Neuron (in vitro differentiated cells): ENCODE data around the gene NOXA1.

Experiments used
- H2AFZ ChIP-seq: one replicate; pipeline ENCODE4 v1.6.1; 2013; ENCODE audit warnings: low read depth, mild to moderate bottlenecking, inconsistent platforms, low read length, moderate library complexity
- H3K27me3 ChIP-seq: one replicate; pipeline ENCODE4 v1.6.1; 2013; ENCODE audit warnings: low read length; ENCODE audit not compliant: insufficient read depth
- H3K36me3 ChIP-seq: one replicate; pipeline ENCODE4 v1.6.1; 2013; ENCODE audit warnings: low read length; ENCODE audit not compliant: insufficient read depth
- H3K4me1 ChIP-seq: one replicate; pipeline ENCODE4 v1.6.1; 2013; ENCODE audit warnings: low read length; ENCODE audit not compliant: insufficient read depth
- H3K4me3 ChIP-seq: 2 replicates; pipeline ENCODE4 v1.5.1; 2013; ENCODE audit warnings: mild to moderate bottlenecking, low read length, moderate library complexity
- H3K9me3 ChIP-seq: one replicate; pipeline ENCODE4 v1.6.1; 2013; ENCODE audit warnings: low read length

The NOXA1 gene

GRCh38 chr9:137415451-137415850 lies 7.7 kb upstream of the NOXA1 start:
- Histone ChIP-seq H3K36me3 (no peaks in the 10 kb centered on the region), H3K4me1 (peaks cover 2% of the 10 kb centered on the region)

GRCh38 chr9:137416006-137416562 lies 7.1 kb upstream of the NOXA1 start:
- Histone ChIP-seq H2AFZ (no peak overlapping the region), H3K36me3 (no peaks in the 10 kb centered on the region), H3K27me3 (no peaks in the 10 kb centered on the region), H3K4me3 (no peak overlapping the region), H3K4me1 (peaks cover 2% of the 10 kb centered on the region), H3K9me3 (peaks cover 4% of the 10 kb centered on the region)

More at GRCh38 chr9:137415451-137415850, 7.7 kb upstream of the NOXA1 start:
- Histone ChIP-seq H3K27me3 (no peaks in the 10 kb centered on the region), H3K4me3 (no peak overlapping the region), H3K9me3 (peaks cover 4% of the 10 kb centered on the region), H2AFZ (no peak overlapping the region)

DNA sequence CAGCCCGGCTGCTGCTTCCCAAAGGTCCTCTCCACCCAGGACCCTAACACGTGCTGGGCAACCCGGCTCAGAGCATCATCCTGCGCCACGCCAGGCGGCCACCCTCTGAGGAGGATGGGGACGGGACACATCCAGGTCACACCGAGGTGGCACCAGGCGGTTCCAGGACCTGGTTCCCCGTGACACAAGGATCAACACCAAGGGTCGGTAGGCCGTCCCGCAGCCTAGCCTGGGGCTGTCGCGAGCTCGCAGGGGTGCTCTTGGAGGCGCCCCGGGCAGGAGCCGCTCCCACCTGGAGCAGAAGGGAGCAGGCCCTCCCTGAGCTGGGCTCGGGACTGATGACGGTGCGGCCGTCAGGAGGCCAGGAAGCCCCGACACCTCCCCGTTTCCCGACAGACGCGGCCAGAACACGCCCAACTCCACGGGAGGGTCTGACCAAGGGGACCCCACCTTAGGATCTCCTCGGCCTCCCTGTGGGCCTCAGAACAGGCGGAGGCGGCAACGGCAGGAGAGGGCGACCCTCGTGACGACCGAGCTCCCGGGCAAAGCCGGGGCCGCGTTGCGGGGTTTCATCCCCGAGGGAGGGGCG lies 6.5 kb upstream of the NOXA1 start:
- peaks cover 4% of the 10 kb centered on the region for H3K9me3 ChIP-seq
- H3K36me3 ChIP-seq = no peaks in the 10 kb centered on the region
- peaks cover 6% of the 10 kb centered on the region for H3K4me1 ChIP-seq
- no peak overlapping the region for H3K4me3 ChIP-seq
- H3K27me3 ChIP-seq = no peaks in the 10 kb centered on the region
- no peak overlapping the region for H2AFZ ChIP-seq

DNA sequence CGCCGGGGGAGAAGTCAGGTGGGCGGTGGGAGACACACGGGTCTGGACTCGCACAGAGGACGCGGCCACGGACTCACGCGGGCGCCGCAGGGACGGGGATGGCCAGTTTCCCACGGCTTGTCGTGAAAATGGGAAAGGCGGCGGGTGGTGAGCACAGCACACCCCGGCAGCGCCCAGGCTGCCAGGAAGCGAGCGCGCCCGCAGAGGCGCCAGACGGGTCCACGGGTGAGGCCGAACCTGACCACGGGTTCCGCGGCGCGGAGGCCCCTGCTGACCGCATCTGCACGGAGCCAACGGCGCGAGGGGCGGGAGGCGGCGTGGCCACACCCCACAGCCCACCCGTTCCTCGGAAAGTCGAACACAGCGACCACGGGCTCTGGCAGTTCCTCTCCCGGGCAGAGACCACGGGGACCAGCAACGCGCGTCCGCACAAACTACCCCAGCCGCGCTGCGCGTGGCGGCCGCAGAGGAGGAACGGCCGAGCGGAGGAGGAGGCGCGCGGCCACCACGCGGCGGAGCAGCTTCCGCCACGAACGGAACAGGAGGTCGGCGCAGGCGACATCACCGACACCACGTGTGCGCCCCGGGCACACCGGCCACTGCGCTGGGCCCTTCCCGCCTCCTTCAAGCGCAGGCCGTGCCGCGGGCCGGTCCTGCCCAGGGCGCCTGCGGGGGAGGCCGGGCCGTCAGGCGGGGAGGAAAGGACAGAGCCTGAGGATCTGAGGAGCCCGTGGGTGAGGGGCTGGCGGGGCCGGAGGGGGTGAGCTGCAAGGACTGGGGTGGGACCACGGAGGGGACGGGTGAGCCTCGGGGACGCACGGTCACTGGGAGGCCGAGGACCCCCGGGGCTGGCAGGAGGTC lies 5.8 kb upstream of the NOXA1 start:
- Histone ChIP-seq H3K9me3 (peaks cover 4% of the 10 kb centered on the region), H3K4me3 (no peak overlapping the region), H3K36me3 (no peaks in the 10 kb centered on the region), H3K4me1 (peaks cover 12% of the 10 kb centered on the region), H3K27me3 (no peaks in the 10 kb centered on the region), H2AFZ (no peak overlapping the region)

DNA sequence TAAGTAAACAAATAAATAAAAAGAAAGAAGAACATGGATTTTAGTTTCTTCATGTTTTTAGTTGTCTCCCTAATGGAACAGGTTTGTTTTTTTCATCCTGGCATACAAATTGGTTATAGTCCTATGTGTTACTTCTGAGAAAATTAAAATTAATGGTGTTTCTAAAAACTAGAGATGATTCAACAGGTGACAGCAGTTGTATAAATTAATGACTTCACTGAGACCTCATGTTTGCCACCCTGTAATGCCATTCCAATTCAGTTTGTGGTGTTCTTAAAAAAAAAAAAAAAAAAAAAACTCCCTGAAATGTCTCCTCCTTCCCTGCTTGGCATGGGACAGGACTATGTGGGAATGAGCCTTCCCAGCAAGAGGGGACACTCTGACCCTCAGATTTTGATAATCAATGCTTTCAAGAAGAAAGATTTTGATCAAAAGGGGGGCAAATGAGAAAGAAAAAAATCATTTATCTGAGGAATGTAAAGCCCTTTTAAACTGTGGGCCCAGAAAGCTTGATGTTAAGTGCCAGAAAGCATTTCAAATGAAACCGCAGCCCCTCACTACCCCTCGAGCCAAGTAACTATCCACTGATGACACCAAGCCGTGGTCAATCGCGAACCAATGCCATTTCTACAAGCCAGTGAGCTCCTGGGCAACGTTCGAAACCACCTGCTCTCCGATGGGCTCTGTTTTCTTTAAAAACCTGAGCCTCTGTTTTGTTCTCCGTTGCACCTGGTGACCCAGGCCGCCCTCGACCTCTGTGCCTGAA lies 1.2 kb upstream of the NOXA1 start:
- Histone ChIP-seq H3K36me3 (no peaks in the 10 kb centered on the region), H3K4me3 (peak overlapping the region; percentile 66)

GRCh38 chr9:137423514-137424291 lies 510 bp downstream of the NOXA1 start:
- no peaks in the 10 kb centered on the region for H3K36me3 ChIP-seq
- no peaks in the 10 kb centered on the region for H3K9me3 ChIP-seq
- peak overlapping the region; percentile 62 for H2AFZ ChIP-seq
- no peaks in the 10 kb centered on the region for H3K27me3 ChIP-seq
- peak overlapping the region; percentile 17 for H3K4me3 ChIP-seq
- H3K4me1 ChIP-seq = peaks cover 11% of the 10 kb centered on the region

More for the DNA sequence above, 1.2 kb upstream of the NOXA1 start:
- Histone ChIP-seq H3K4me1 (peaks cover 11% of the 10 kb centered on the region), H3K27me3 (no peaks in the 10 kb centered on the region), H2AFZ (peak overlapping the region; percentile 95), H3K9me3 (peaks cover 2% of the 10 kb centered on the region)

DNA sequence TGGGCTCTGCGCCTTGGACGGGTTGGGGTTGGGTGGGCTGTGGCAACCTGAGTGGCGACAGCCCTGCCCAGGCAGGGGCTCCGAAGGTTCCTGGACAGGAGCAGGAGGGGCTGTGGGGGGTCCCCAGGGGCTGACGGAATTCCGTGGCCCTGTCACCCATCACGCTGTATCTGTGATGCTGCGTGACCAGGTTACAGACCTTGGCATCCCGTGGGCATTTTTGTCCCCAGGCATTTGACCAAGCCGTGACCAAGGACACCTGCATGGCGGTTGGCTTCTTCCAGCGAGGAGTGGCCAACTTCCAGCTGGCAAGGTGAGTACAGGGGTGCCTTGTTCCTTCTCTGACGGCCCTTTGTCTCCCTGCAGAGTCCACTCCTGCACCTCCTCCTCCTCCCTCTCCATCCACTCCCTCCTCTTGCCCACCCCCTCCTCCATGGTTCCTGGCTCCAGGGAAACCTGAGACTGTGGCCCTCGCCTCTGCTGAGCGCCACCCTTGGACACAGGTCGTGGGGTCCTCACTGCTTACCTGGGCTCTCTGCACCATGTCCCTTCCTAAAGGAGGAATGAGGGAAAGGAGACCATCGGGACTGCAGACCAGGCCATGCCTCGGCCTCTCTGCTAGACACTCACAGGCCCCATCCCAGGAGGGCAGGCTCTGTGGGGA lies 3.0 kb downstream of the NOXA1 start:
- Histone ChIP-seq H3K36me3 (no peaks in the 10 kb centered on the region), H3K4me3 (no peak overlapping the region), H3K4me1 (peaks cover 11% of the 10 kb centered on the region), H2AFZ (no peak overlapping the region), H3K27me3 (no peaks in the 10 kb centered on the region), H3K9me3 (no peaks in the 10 kb centered on the region)

GRCh38 chr9:137427454-137428310 lies 4.5 kb downstream of the NOXA1 start:
- Histone ChIP-seq H3K4me1 (no peaks in the 10 kb centered on the region), H3K9me3 (no peaks in the 10 kb centered on the region), H3K36me3 (no peaks in the 10 kb centered on the region), H3K27me3 (no peaks in the 10 kb centered on the region), H2AFZ (no peak overlapping the region), H3K4me3 (no peak overlapping the region)

DNA sequence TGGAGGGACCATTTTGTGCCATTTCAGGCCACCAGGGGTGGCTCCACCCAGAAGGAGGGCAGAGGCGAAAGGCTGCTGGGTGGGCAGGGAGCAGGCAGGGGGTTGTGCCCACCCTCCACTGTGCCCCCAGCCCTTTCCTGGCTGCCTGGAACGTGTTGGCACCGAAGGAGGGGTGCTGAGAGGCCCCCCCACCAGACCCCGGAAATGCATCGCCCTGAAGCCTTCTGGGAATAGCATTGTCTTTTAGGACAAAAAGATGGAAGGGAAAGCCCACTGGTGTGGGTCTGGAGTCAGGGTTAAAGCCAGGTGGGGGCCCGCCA lies 5.1 kb downstream of the NOXA1 start:
- Histone ChIP-seq H3K27me3 (peaks cover 1% of the 10 kb centered on the region), H3K4me1 (no peaks in the 10 kb centered on the region)

GRCh38 chr9:137428841-137429545 lies 5.8 kb downstream of the NOXA1 start:
- H2AFZ ChIP-seq = no peak overlapping the region
- H3K36me3 ChIP-seq = no peaks in the 10 kb centered on the region
- H3K9me3 ChIP-seq = no peaks in the 10 kb centered on the region
- no peaks in the 10 kb centered on the region for H3K4me1 ChIP-seq
- H3K4me3 ChIP-seq = no peak overlapping the region
- peaks cover 3% of the 10 kb centered on the region for H3K27me3 ChIP-seq

More for the DNA sequence above, 5.1 kb downstream of the NOXA1 start:
- H3K36me3 ChIP-seq = no peaks in the 10 kb centered on the region
- H3K4me3 ChIP-seq = no peak overlapping the region
- H3K9me3 ChIP-seq = no peaks in the 10 kb centered on the region
- H2AFZ ChIP-seq = no peak overlapping the region

DNA sequence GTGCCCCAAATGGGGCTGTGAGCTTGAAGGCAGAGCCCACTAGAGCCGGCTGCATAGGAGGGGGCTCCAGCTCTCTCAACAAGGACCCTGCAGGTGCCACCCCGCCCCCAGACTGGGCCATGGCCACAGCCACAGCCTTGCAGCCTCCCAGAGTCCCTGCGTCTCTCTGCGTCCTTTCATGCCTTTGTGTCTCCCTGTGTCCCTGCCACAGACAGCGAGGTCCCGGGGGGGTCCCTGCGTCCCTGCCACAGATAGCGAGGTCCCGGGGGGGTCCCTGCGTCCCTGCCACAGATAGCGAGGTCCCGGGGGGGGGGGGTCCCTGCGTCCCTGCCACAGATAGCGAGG lies 6.3 kb downstream of the NOXA1 start:
- H2AFZ ChIP-seq = no peak overlapping the region
- no peaks in the 10 kb centered on the region for H3K9me3 ChIP-seq
- H3K36me3 ChIP-seq = no peaks in the 10 kb centered on the region
- H3K4me1 ChIP-seq = no peaks in the 10 kb centered on the region
- H3K4me3 ChIP-seq = no peak overlapping the region
- peaks cover 3% of the 10 kb centered on the region for H3K27me3 ChIP-seq
